Mesenchymal stem cell (in vitro differentiated cells and primary cell): Measurements from ENCODE around the gene DNM1.
A peak's percentile ranks its signal among the peaks of the same experiment; 100 is the strongest.
"Not testable (repeated sequence)": the region's sequence is repeated elsewhere in the genome, so short reads cannot be mapped to it uniquely, and the experiment has no call there.

ENCODE experiments used
- DNase-seq: peaks from one replicate; pipeline ENCODE4 v3.0.0-alpha.2; 2013
- H2AFZ ChIP-seq: one replicate; pipeline ENCODE4 v1.6.1; 2013; ENCODE audit warnings: low read depth, mild to moderate bottlenecking, control low read depth, inconsistent platforms, low read length, moderate library complexity
- H2AK5ac ChIP-seq: 2 replicates; pipeline ENCODE4 v1.6.1; 2013; ENCODE audit warnings: low read length, moderate library complexity, mild to moderate bottlenecking, inconsistent platforms; ENCODE audit not compliant: severe bottlenecking
- H2BK120ac ChIP-seq: one replicate; pipeline ENCODE4 v1.6.1; 2013; ENCODE audit warnings: low read depth, mild to moderate bottlenecking, inconsistent platforms, low read length, moderate library complexity
- H2BK12ac ChIP-seq, 2 experiments: one replicate each; pipeline ENCODE4 v1.6.1; 2013; ENCODE audit warnings: inconsistent platforms in 2 of 2, low read length in 2 of 2, mild to moderate bottlenecking in 2 of 2, moderate library complexity in 2 of 2, control low read depth in 1 of 2
- H2BK15ac ChIP-seq: one replicate; pipeline ENCODE4 v1.6.1; 2013; ENCODE audit warnings: mild to moderate bottlenecking, low read depth, inconsistent platforms; ENCODE audit not compliant: poor library complexity, severe bottlenecking
- H2BK5ac ChIP-seq: 2 replicates; pipeline ENCODE4 v1.6.1; 2013; ENCODE audit warnings: low read depth, mild to moderate bottlenecking, low read length, control low read depth, inconsistent platforms; ENCODE audit not compliant: poor library complexity, severe bottlenecking
- H3K14ac ChIP-seq, 2 experiments: one replicate each; pipeline ENCODE4 v1.6.1; 2013; ENCODE audit warnings: inconsistent platforms in 2 of 2, low read length in 2 of 2, control low read depth in 1 of 2, mild to moderate bottlenecking in 1 of 2, moderate library complexity in 1 of 2
- H3K18ac ChIP-seq, 2 experiments: one replicate each; pipeline ENCODE4 v1.6.1; 2013; ENCODE audit warnings: inconsistent platforms in 2 of 2, low read length in 2 of 2, control low read depth in 1 of 2, low read depth in 1 of 2, mild to moderate bottlenecking in 1 of 2
- H3K23ac ChIP-seq, 2 experiments: one replicate each; pipeline ENCODE4 v1.6.1; 2013; ENCODE audit warnings: inconsistent platforms in 2 of 2, low read length in 2 of 2, mild to moderate bottlenecking in 2 of 2, moderate library complexity in 2 of 2, control low read depth in 1 of 2
- H3K27ac ChIP-seq: 2 replicates; pipeline ENCODE4 v1.5.1; 2013; ENCODE audit warnings: mild to moderate bottlenecking, moderate library complexity, low read length, control low read depth, inconsistent platforms; ENCODE audit not compliant: poor library complexity, severe bottlenecking
- H3K27me3 ChIP-seq, 2 experiments: 2 replicates each; pipeline versions ENCODE4 v1.6.1 to v1.7.0; 2013; ENCODE audit warnings: low read length in 2 of 2, mild to moderate bottlenecking in 2 of 2, moderate library complexity in 2 of 2, control low read depth in 1 of 2, inconsistent platforms in 1 of 2; ENCODE audit not compliant: control insufficient read depth in 1 of 2, insufficient read depth in 1 of 2
- H3K36me3 ChIP-seq, 2 experiments: 2 replicates each; pipeline versions ENCODE4 v1.6.1 to v1.7.0; 2013; ENCODE audit warnings: low read length in 2 of 2, control low read depth in 1 of 2, inconsistent platforms in 1 of 2, low read depth in 1 of 2, mild to moderate bottlenecking in 1 of 2; ENCODE audit not compliant: insufficient read depth in 2 of 2, control insufficient read depth in 1 of 2
- H3K4ac ChIP-seq, 2 experiments: one replicate each; pipeline ENCODE4 v1.6.1; 2013; ENCODE audit warnings: inconsistent platforms in 2 of 2, low read length in 2 of 2, mild to moderate bottlenecking in 2 of 2, moderate library complexity in 2 of 2, control low read depth in 1 of 2, low read depth in 1 of 2
- H3K4me1 ChIP-seq: 2 replicates; pipeline ENCODE4 v1.6.1; 2013; ENCODE audit warnings: low read depth, low read length, control low read depth; ENCODE audit not compliant: control insufficient read depth, insufficient read depth
- H3K4me2 ChIP-seq: 2 replicates; pipeline ENCODE4 v1.6.1; 2013; ENCODE audit warnings: low read length, mild to moderate bottlenecking, inconsistent platforms; ENCODE audit not compliant: poor library complexity, severe bottlenecking
- H3K4me3 ChIP-seq, 2 experiments: 2 replicates each; pipeline versions ENCODE4 v1.5.1 to v1.7.0; 2013; ENCODE audit warnings: low read length in 2 of 2, mild to moderate bottlenecking in 2 of 2, control low read depth in 1 of 2, low read depth in 1 of 2; ENCODE audit not compliant: insufficient read depth in 1 of 2
- H3K79me1 ChIP-seq: replicated peaks from 2 replicates; pipeline ENCODE4 v1.6.1; 2013; ENCODE audit warnings: mild to moderate bottlenecking, control low read depth, low read length, inconsistent platforms; ENCODE audit not compliant: poor library complexity, severe bottlenecking
- H3K9ac ChIP-seq: 2 replicates; pipeline ENCODE4 v1.7.0; 2013; ENCODE audit warnings: mild to moderate bottlenecking, low read length, moderate library complexity
- H3K9me3 ChIP-seq: 2 replicates; pipeline ENCODE4 v1.7.0; 2013; ENCODE audit warnings: mild to moderate bottlenecking, low read length; ENCODE audit not compliant: control insufficient read depth
- H4K8ac ChIP-seq: one replicate; pipeline ENCODE4 v1.6.1; 2013; ENCODE audit warnings: inconsistent platforms, mild to moderate bottlenecking, low read length, moderate library complexity
- H4K91ac ChIP-seq: one replicate; pipeline ENCODE4 v1.6.1; 2013; ENCODE audit warnings: mild to moderate bottlenecking, low read length, inconsistent platforms
- WGBS: methylation state at CpG from one replicate; pipeline ENCODE4 v1.1.7; 2013; ENCODE audit warnings: mixed read lengths; 5-methylcytosine and 5-hydroxymethylcytosine counted together

Gene DNM1

DNA sequence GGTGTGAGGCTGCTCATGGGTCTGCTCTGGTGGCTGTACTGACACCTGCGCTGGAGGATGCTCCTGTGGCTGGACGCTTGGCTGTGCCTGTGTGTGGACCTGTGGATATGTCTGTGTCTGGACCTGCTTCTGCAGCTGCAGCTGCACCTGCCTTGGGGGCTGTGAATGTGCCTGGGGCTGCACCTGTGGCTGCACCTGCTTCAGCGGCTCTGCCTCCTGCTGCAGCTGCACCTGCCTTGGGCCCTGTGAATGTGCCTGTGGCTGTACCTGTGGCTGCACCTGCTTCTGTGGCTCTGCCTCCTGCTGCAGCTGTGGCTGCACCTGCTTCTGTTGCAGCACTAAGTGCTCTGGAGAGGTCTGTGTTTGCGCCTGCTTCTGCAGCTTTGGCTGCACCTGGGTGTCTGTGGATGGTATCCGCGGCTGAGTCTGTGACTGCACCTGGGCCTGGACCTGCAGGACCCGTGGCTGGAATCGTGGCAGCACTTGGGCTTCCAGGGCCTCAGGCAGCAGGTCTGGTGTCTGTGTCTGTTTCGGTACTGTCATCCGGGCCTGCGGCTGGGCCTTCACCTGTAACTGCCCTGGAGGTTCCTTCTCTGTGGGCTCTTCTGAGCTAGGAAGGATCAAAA lies 24.3 kb upstream of the DNM1 start:
- Histone ChIP-seq H3K9ac (no peak overlapping the region), H3K79me1 (peaks cover 23% of the 10 kb centered on the region)

DNA sequence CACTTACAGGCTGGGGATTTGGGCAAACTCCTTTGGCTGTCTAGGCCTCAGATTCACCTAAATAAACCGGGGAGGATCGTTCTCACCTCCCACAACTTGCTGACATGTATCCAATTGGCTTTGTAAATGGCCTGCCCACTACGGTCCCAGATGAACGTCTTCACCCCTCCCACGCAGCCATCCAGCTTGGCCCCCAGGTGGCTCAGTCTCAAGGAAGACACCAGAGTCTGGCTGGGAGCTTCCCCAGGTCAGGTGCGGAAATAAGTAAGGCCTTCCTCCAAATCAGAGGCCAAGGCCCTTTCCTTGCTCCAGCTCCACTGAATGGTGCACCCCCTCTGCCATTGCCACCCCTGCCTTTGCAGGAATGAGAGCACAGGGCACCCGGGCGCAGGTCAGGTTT lies 23.2 kb upstream of the DNM1 start:
- Histone ChIP-seq H2BK120ac (no peak overlapping the region), H3K4me1 (peaks cover 28% of the 10 kb centered on the region), H3K79me1 (peaks cover 20% of the 10 kb centered on the region), H4K91ac (no peak overlapping the region), H3K27me3 (no peaks in the 10 kb centered on the region), H2BK12ac (no peak overlapping the region), H3K18ac (no peak overlapping the region), H3K36me3 (peaks cover 67 to 88% of the 10 kb centered on the region in 2 experiments), H3K4me2 (no peak overlapping the region), H3K9ac (no peak overlapping the region), H3K4ac (no peak overlapping the region), H2BK15ac (peak overlapping the region; percentile 12), H2BK5ac (no peak overlapping the region), H3K27ac (no peak overlapping the region), H2AFZ (no peak overlapping the region), H4K8ac (no peak overlapping the region), H3K23ac (no peak overlapping the region), H3K4me3 (no peak overlapping the region), H3K9me3 (peaks cover 7% of the 10 kb centered on the region), H3K14ac (no peak overlapping the region), H2AK5ac (no peak overlapping the region)
- DNase-seq = no peak
- 98% methylated on average over 8 of the region's 8 CpGs for WGBS

More for the DNA sequence above, 24.3 kb upstream of the DNM1 start:
- peaks cover 7% of the 10 kb centered on the region for H3K9me3 ChIP-seq
- no peak overlapping the region for H2BK120ac ChIP-seq
- no peak overlapping the region for H2BK15ac ChIP-seq
- H2AFZ ChIP-seq = no peak overlapping the region
- peak overlapping the region in 1 of 2 experiments; percentile 3 for H3K4me3 ChIP-seq
- H2BK12ac ChIP-seq = no peak overlapping the region
- H3K27ac ChIP-seq = no peak overlapping the region
- H4K8ac ChIP-seq = no peak overlapping the region
- H3K14ac ChIP-seq = no peak overlapping the region
- H3K4ac ChIP-seq = no peak overlapping the region
- H3K36me3 ChIP-seq = peaks cover 69 to 90% of the 10 kb centered on the region in 2 experiments
- H4K91ac ChIP-seq = no peak overlapping the region
- no peak overlapping the region for H2AK5ac ChIP-seq
- 99% methylated on average over 11 of the region's 11 CpGs for WGBS
- no peak overlapping the region for H3K18ac ChIP-seq
- no peak overlapping the region for H2BK5ac ChIP-seq
- DNase-seq = no peak
- H3K4me2 ChIP-seq = no peak overlapping the region
- H3K27me3 ChIP-seq = no peaks in the 10 kb centered on the region
- peaks cover 28% of the 10 kb centered on the region for H3K4me1 ChIP-seq
- H3K23ac ChIP-seq = no peak overlapping the region

DNA sequence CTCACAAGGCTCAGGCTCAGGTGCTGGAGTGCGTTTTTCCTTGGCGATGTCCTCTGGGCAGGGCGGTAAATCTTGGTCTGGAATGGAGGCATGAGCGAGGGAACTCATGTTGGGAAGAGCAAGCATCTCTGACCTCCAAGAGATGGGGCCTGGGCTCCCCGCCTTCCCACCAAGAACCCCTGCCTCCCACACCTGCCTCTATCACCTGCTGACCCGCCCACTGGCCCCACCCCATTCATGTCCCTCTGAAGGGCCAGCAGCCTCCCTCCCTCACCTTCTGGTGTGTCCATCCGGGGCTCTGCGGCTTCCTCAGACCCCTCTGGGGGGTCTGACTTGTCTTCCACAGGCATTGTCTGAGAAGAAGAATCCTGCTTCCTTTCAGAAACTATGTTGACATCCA lies 22.7 kb upstream of the DNM1 start:
- Histone ChIP-seq H2BK12ac (no peak overlapping the region), H4K91ac (no peak overlapping the region), H3K27me3 (no peaks in the 10 kb centered on the region), H3K4me3 (no peak overlapping the region), H3K4me2 (no peak overlapping the region), H2BK5ac (no peak overlapping the region), H3K14ac (no peak overlapping the region), H2BK15ac (no peak overlapping the region), H3K4me1 (peaks cover 26% of the 10 kb centered on the region), H3K9me3 (peaks cover 7% of the 10 kb centered on the region), H3K18ac (no peak overlapping the region), H3K36me3 (peaks cover 70 to 88% of the 10 kb centered on the region in 2 experiments), H2AFZ (no peak overlapping the region), H3K27ac (no peak overlapping the region), H3K79me1 (peaks cover 22% of the 10 kb centered on the region), H2BK120ac (no peak overlapping the region), H3K23ac (no peak overlapping the region), H2AK5ac (no peak overlapping the region), H3K9ac (no peak overlapping the region), H3K4ac (no peak overlapping the region), H4K8ac (no peak overlapping the region)
- 95% methylated on average over 7 of the region's 8 CpGs for WGBS
- DNase-seq = no peak

DNA sequence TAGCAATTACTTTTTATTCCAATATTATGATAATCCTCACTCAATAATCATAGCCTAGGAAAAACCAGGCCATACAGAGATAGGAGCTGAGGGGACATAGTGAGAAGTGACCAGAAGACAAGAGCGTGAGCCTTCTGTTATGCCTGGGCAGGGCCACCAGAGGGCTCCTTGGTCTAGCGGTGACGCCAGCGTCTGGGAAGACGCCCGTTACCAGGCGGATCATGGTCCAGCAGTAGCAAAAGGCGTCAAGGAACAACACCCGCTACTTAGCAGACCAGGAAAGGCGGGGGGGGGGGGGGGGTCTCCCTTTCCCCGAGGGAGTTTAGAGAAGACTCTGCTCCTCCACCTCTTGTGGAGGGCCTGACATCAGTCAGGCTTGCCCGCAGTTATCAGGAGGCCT lies 21.7 kb upstream of the DNM1 start:
- 25% methylated on average over 11 of the region's 12 CpGs for WGBS
- H3K4me3 ChIP-seq, H3K27me3 ChIP-seq: not testable (repeated sequence)

More for the DNA sequence above, 21.7 kb upstream of the DNM1 start:
- not testable (repeated sequence) for H2AK5ac ChIP-seq, H2BK15ac ChIP-seq, H2BK5ac ChIP-seq, H3K23ac ChIP-seq, H3K27ac ChIP-seq, H2BK120ac ChIP-seq, H2AFZ ChIP-seq, H4K8ac ChIP-seq, H3K4ac ChIP-seq, H3K4me2 ChIP-seq, H3K18ac ChIP-seq, H3K9me3 ChIP-seq, H2BK12ac ChIP-seq, H3K9ac ChIP-seq, H3K14ac ChIP-seq, H4K91ac ChIP-seq
- H3K4me1 ChIP-seq = peaks cover 19% of the 10 kb centered on the region
- peaks cover 30% of the 10 kb centered on the region for H3K79me1 ChIP-seq
- DNase-seq = peak; percentile 68
- H3K36me3 ChIP-seq = peaks cover 71 to 88% of the 10 kb centered on the region in 2 experiments
